Central memory CD4-positive, alpha-beta T cell (primary cell): ENCODE measurements around the gene CGNL1.

Experiments
- DNase-seq: peaks from one replicate; pipeline ENCODE4 v3.0.0; 2022

The CGNL1 gene

GRCh38 chr15:57503051-57503702 is 126.9 kb downstream of the CGNL1 start:
- DNase-seq: no peak

GRCh38 chr15:57503911-57504598 is 127.8 kb downstream of the CGNL1 start:
- no peak for DNase-seq

- no peak for DNase-seq
Observed at GRCh38 chr15:57504599-57504940, 128.3 kb downstream of the CGNL1 start.

GRCh38 chr15:57505056-57505715 is 128.9 kb downstream of the CGNL1 start:
- no peak for DNase-seq

GRCh38 chr15:57505949-57506391 is 129.7 kb downstream of the CGNL1 start:
- no peak for DNase-seq

DNA sequence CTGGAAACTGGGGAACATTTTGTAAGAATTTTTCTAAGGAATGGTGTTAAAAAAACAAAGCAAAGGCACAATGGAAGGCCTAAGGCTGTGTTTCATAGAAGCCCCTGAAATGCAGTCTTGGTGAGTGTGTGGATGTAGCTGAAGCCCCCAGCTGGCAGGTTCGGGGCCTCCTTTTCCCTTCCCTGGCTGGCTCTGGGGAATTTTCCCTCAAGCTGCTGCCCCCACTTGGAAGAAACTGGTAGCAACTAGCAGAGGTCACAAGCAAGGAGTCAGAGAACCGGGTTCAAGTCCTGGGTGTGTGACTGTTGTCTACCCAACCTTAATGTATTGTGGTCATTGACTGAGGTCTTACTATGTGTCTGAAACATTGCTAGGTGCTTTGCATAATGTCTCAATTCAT is 130.1 kb downstream of the CGNL1 start:
- DNase-seq: no peak

DNA sequence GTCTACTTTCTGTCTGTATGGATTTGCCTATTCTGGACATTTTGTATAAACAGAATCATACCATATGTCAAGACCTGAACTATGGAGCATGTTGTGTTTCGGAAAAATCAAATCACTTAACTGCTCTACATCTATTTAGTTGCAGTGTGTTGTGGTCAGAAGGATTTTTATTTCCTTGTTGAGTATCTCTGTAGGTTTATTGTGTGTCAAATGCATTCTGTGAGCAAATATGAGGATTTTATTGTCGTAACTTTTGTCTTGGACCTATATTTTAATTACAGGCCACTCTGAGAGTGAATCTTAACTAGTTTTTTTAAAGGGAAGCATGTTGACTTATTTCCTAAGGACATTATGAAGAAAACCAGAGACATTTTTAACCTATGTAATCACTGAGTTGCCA is 130.8 kb downstream of the CGNL1 start:
- DNase-seq: no peak

GRCh38 chr15:57509126-57509525 is 132.8 kb downstream of the CGNL1 start:
- DNase-seq: no peak

DNA sequence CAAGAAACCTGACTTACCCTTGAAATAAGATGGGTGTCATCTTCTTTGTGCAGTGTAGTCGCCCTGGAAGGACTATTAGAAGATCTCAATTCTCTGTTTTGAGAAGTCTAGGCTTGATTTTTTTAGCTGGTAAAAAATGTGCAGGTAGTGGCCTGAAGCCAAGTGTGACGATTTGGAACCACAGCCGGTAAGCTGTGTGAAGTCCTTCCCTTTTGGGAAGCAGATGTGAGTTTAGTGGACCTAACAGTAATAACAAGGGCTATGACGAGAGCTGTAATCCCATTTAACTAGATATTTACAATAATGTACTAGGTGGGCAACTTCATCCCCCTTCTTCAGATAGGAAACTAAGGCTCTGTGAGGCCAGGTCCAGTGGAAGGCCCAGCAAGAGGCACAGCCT is 133.7 kb downstream of the CGNL1 start:
- no peak for DNase-seq

GRCh38 chr15:57510647-57511046 is 134.3 kb downstream of the CGNL1 start:
- DNase-seq: no peak

- no peak for DNase-seq
Observed at GRCh38 chr15:57516327-57517029, 140.2 kb downstream of the CGNL1 start.

- no peak for DNase-seq
Observed at GRCh38 chr15:57517030-57517671, 140.8 kb downstream of the CGNL1 start.

DNA sequence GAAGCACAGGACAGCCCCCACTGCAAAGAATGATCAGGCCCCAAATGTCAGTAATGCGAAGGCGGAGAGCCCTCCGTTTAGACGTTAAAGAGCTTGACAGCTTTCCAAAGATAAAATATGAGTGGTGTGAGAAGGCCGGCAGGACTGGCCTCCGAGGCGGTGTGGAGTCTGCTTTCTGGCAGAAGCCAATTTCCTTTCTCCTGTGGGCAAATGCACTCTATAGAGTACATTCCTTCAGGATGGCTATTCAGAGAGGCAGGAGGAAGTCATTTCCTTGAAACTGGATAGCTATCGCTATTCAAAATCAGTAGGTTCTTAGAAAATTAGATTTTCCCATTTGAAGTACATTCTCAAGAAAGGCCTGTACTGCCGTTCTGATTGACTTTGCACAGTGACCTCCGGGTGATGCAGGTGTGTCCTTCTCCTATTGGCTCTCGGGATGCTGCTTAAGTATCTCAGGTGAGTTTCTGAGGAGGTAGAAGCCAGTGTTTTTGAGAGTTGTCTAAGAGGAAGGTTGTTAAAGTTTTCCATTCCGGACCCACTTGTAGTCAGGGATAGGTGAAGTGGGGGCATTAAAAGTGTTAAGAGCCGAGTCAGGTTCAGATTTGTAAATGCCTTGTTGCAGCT is 142.6 kb downstream of the CGNL1 start:
- no peak for DNase-seq

DNA sequence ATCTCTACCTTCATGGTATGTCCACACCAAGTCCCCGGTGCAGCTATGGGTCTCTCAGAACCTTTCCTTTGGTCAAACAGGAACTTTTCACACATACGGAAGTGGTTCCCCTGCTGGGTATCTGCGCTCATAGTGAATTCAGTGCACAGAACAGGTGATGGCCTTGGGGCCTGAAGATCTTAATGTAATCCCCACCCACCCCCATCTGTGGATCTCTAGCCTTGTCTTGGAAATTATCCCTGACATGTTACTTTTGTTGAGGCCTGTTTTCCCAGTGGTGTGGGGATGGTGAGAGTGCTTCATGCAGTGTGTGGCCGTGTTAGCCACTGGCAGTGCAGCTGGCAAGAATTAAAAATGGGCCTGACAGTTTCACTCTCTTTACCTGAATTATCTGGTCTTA is 143.5 kb downstream of the CGNL1 start:
- no peak for DNase-seq

DNA sequence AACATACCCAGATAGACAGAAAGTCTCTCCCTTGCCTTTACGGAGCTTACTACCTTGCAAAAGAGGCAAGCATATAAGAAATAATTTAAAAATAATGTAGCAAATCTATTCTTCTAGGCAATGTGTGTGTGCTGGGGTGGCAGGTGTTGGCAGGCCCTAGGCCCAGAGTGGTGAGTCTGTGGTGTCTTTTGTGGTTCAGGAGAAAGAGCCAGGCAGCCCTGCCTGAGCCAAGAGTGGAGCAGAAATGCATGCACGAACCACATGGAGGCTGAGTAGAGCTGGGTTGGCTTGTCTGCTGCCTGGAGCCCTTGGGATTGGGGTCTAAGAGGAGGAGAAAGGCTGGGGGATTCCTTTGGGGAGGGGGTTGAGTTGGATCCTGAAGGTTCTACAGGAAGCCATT is 145.2 kb downstream of the CGNL1 start:
- no peak for DNase-seq

GRCh38 chr15:57522148-57522547 is 145.8 kb downstream of the CGNL1 start:
- DNase-seq: no peak

- no peak for DNase-seq
Observed at GRCh38 chr15:57525581-57525980, 149.3 kb downstream of the CGNL1 start.

- no peak for DNase-seq
Observed at GRCh38 chr15:57526076-57526475, 149.8 kb downstream of the CGNL1 start.

GRCh38 chr15:57526615-57527014 is 150.3 kb downstream of the CGNL1 start:
- DNase-seq: no peak

DNA sequence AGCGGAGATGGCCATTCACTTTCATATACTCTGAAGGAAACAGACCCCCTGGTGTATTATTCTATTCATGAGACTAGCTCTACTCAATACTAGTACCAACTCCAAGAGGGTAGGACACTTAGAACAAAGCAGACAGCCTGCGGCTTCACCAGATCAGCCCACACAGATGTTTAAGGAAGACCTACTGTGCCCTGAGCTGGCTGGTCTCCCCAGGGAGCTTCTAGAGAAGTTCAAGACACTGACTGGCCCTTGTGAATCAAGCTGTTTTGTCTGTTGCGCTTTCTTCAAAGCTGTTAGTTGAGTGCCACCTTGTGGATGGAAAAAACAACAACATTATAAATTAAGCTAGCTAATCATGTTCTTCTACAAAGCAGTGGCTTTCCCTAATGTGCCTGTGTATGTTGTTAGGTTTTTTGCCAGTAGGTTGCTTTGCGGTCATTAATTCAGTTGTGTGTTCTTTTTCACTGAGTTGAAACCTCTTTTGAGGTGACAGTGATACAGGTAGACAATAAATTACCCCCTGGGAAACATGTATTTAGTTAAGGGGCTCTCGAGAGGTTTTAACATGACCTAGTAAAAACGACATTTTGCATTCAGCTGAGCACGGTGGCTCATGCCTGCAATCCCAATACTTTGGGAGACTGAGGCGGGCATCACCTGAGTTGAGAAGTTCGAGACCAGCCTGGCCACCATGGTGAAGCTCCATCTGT is 151.2 kb downstream of the CGNL1 start:
- DNase-seq: peak; percentile 19

DNA sequence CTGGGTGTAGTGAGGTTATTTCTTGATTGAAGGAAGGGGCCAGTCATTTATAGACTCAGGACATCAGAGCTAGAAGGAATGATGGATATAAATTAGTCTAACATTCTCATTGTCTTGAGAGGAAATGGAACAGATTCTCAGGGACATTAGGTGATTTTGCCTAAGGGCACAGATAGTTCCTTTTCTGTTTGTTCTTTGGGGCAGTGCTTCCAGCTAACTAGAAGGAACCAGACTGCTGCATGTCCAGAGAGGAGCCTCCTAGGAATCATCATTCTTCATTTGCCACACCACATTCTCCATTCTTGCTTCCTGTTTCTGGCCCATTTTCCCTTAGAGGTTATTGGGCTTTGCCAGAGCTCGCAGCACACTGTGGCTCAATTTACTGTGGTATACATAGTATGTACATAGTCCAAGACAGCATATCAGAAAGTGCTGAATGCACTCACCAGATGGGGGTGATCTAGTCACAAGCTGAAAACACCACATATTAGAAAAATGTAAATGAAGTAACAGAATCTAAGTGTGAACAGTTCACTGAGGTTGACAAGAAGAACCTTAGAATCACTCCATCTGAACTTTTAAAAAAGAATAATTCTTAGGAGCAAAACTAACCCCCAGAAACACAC is 152.7 kb downstream of the CGNL1 start:
- DNase-seq: no peak
